ENCODE measurements around the gene PLCD1.

The PLCD1 gene

GRCh38 chr3:37968813-37969595 is 60.4 kb downstream of the PLCD1 start:
- no peak overlapping the region for H3K4me3 ChIP-seq (ENCODE audit: low read length)
- TF ChIP-seq ZNF274 (IDR thresholded peaks at IDR 0.05; ENCODE audit: low read depth, low read length), result no peak

GRCh38 chr3:37968199-37968598 is 61.2 kb downstream of the PLCD1 start:
- no peak for TF ChIP-seq ZNF274 (IDR thresholded peaks at IDR 0.05; ENCODE audit: low read depth, low read length)

DNA sequence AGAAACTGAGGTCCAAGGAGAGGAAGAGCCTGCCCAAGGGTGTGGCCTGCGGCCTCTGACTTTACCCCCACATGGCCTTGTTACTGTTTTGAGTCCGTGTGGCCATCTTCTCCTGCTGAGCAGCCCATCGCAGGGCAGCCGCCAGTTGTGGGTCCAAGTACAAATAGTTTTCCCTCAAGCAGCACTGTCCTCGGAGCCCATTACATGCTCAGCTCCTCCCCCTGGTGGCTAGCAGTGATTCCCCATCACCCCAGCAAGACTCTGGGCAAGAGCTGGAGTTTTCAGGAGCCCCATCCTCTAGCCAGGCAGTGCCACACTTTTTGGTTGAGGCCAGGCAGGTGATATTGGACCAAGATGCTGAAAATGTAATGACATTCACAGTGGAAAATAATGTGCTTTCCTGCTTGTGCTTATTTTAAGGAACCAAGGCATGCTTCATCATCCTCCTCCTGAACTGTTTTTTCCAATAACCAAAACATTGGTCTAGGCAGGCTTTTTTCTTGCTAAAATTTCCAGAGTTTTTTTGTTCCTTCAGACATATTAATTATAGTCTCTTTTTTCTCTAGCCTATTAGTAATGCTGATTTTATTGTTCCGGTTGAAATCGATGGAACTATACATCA is 62.1 kb downstream of the PLCD1 start:
- no peak overlapping the region for H3K4me3 ChIP-seq (ENCODE audit: low read length)
- TF ChIP-seq ZNF274 (IDR thresholded peaks at IDR 0.05; ENCODE audit: low read depth, low read length), result no peak

More at GRCh38 chr3:37968199-37968598, 61.2 kb downstream of the PLCD1 start:
- no peak overlapping the region for H3K4me3 ChIP-seq (ENCODE audit: low read length)

DNA sequence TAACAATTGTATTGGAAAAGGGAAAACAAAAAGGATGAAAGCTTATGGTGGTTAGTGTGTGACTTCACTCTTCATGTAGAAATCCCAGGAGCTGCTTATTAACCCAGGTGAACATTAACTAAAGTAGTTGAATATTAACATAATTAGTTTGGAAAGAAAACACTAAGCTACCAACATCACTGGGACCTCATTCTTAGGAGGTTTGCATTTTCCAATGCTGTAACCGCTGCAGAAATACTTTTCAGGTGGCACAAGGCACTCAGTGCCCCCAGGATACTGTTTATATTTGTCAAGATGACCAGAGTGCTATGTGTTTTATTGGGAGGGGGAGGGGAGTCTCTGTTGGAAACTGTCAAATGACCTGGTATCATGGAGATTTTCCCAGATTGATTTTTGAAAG is 64.7 kb downstream of the PLCD1 start:
- no peak for TF ChIP-seq ZNF274 (IDR thresholded peaks at IDR 0.05; ENCODE audit: low read depth, low read length)
- no peak overlapping the region for H3K4me3 ChIP-seq (ENCODE audit: low read length)

DNA sequence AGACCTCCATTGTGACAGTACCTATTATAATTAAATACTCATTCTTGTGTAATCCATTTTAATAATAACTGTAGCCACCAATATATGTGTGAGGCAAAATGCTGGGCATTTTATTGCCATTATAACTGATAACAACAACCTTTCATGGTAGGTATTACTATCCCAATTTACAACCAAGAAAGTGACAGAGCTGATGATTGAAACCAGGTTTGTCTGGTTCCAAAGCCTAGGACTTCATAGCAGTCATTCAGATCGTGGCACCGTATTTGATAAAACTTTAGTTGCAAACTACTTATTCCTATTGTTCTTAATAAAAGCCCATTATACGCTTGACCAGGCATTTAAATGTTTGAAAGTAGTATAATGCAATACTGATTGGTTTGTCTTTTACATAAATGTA is 65.3 kb downstream of the PLCD1 start:
- no peak for TF ChIP-seq ZNF274 (IDR thresholded peaks at IDR 0.05; ENCODE audit: low read depth, low read length)
- H3K4me3 ChIP-seq (ENCODE audit: low read length), result no peak overlapping the region

GRCh38 chr3:37963635-37964034 is 65.8 kb downstream of the PLCD1 start:
- no peak overlapping the region for H3K4me3 ChIP-seq (ENCODE audit: low read length)
- no peak for TF ChIP-seq ZNF274 (IDR thresholded peaks at IDR 0.05; ENCODE audit: low read depth, low read length)

GRCh38 chr3:37963016-37963415 is 66.4 kb downstream of the PLCD1 start:
- H3K4me3 ChIP-seq (ENCODE audit: low read length), result no peak overlapping the region
- TF ChIP-seq ZNF274 (IDR thresholded peaks at IDR 0.05; ENCODE audit: low read depth, low read length), result no peak

GRCh38 chr3:37961622-37962431 is 67.6 kb downstream of the PLCD1 start:
- TF ChIP-seq ZNF274 (IDR thresholded peaks at IDR 0.05; ENCODE audit: low read depth, low read length), result no peak
- H3K4me3 ChIP-seq (ENCODE audit: low read length), result no peak overlapping the region

DNA sequence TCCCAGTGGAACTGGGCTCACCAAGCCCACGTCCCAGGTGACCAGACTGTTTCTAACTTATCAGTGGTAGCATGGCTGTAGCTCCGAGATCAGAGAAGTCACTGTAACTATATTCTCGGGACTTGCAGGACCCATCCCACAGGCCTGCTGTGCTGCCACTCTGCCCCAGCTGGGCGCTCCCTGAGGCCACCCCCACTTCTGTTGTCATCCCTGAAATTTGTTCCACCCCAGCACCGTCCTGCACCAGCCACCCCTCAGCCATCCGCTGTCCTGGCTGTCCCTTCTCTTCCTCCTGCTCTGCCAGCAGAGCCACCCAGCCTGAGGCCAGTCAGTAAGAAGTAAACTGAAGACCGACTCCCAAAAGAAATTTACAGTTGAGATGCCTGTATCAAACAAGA is 71.9 kb downstream of the PLCD1 start:
- TF ChIP-seq ZNF274 (IDR thresholded peaks at IDR 0.05; ENCODE audit: low read depth, low read length), result no peak
- H3K4me3 ChIP-seq (ENCODE audit: low read length), result no peak overlapping the region
